Middle frontal gyrus (tissue), 1 donor: Measurements from ENCODE around the gene TEKT5.

ENCODE experiments used
- DNase-seq: peaks from one replicate; pipeline ENCODE4 v3.0.0-alpha.2; 2015; ENCODE audit warnings: low spot score; ENCODE audit errors: extremely low spot score

The TEKT5 gene

GRCh38 chr16:10611825-10612342 is 82.8 kb downstream of the TEKT5 start:
- DNase-seq, result no peak

GRCh38 chr16:10610499-10611184 is 84.1 kb downstream of the TEKT5 start:
- DNase-seq, result no peak

GRCh38 chr16:10609402-10609774 is 85.3 kb downstream of the TEKT5 start:
- no peak for DNase-seq

- peak; percentile 11 for DNase-seq
Measured at GRCh38 chr16:10608687-10609401, 85.9 kb downstream of the TEKT5 start.

GRCh38 chr16:10607157-10607556 is 87.6 kb downstream of the TEKT5 start:
- DNase-seq, result no peak

- DNase-seq, result no peak
Measured at GRCh38 chr16:10606607-10607006, 88.1 kb downstream of the TEKT5 start.

GRCh38 chr16:10605636-10606035 is 89.1 kb downstream of the TEKT5 start:
- DNase-seq, result no peak

- no peak for DNase-seq
Measured at GRCh38 chr16:10601444-10602408, 93.0 kb downstream of the TEKT5 start.

GRCh38 chr16:10600782-10601443 is 93.8 kb downstream of the TEKT5 start:
- DNase-seq, result no peak

GRCh38 chr16:10599626-10600025 is 95.1 kb downstream of the TEKT5 start:
- DNase-seq, result no peak

- no peak for DNase-seq
Measured at GRCh38 chr16:10598157-10598556, 96.6 kb downstream of the TEKT5 start.

- DNase-seq, result no peak
Measured at GRCh38 chr16:10597187-10597601, 97.5 kb downstream of the TEKT5 start.

- no peak for DNase-seq
Measured at GRCh38 chr16:10594312-10594950, 100.3 kb downstream of the TEKT5 start.

- no peak for DNase-seq
Measured at GRCh38 chr16:10592611-10593010, 102.1 kb downstream of the TEKT5 start.

GRCh38 chr16:10590342-10590741 is 104.4 kb downstream of the TEKT5 start:
- no peak for DNase-seq

GRCh38 chr16:10589109-10589508 is 105.6 kb downstream of the TEKT5 start:
- no peak for DNase-seq

GRCh38 chr16:10587622-10588021 is 107.1 kb downstream of the TEKT5 start:
- no peak for DNase-seq

- no peak for DNase-seq
Measured at GRCh38 chr16:10584981-10585438, 109.7 kb downstream of the TEKT5 start.

- no peak for DNase-seq
Measured at GRCh38 chr16:10583269-10583668, 111.5 kb downstream of the TEKT5 start.

GRCh38 chr16:10581507-10581906 is 113.2 kb downstream of the TEKT5 start:
- DNase-seq, result no peak

- DNase-seq, result no peak
Measured at GRCh38 chr16:10580883-10581247, 113.9 kb downstream of the TEKT5 start.
